ENCODE measurements around the gene FOXP3. TPM values are rescaled to one million over a fixed set of nuclear protein-coding genes. Genes with fewer than 3 reads are reported as not detected.

Gene FOXP3
- total RNA-seq, 1 experiment from 2014 or later = 0.42 TPM

GRCh38 chrX:49228185-49228584 lies 36.3 kb downstream of the FOXP3 start (continued):
- no peak for TF ChIP-seq IRF1 (CRISPR knock-in tag; IDR thresholded peaks at IDR 0.05)
- TF ChIP-seq JUN (CRISPR knock-in tag; IDR thresholded peaks at IDR 0.05) = no peak
- no peak for TF ChIP-seq ESRRA (CRISPR knock-in tag; IDR thresholded peaks at IDR 0.05; ENCODE audit: borderline replicate concordance)
- TF ChIP-seq HMGA2 (CRISPR knock-in tag; IDR thresholded peaks at IDR 0.05) = no peak
- no peak for TF ChIP-seq NR2C2 (CRISPR knock-in tag; IDR thresholded peaks at IDR 0.05)
- TF ChIP-seq ATF2 (CRISPR knock-in tag; IDR thresholded peaks at IDR 0.05; ENCODE audit: borderline replicate concordance, low read depth) = no peak
- no peak for TF ChIP-seq ZNF263 (CRISPR knock-in tag; IDR thresholded peaks at IDR 0.05; ENCODE audit: low read depth)

- ChIA-PET CTCF (interaction anchor here (1.1 to 2.3 kb wide), 3 partner anchors 18 to 37 kb away, joined by 3 to 13 read pairs (median 4); no protein-coding TSS in a partner anchor), POLR2A (no interaction called here)
- Mint-ChIP-seq H3K36me3 (no peaks in the 10 kb centered on the region), H3K27me3 (ENCODE audit: low read depth) (peaks cover 20% of the 10 kb centered on the region), H3K9me3 (no peaks in the 10 kb centered on the region), H3K4me1 (peaks cover 10% of the 10 kb centered on the region), H3K4me3 (no peak overlapping the region), H3K27ac (no peak overlapping the region)
- DNase-seq (ENCODE audit: low spot score) = no peak
- ATAC-seq = no peak
- TF ChIP-seq SOX15 (CRISPR knock-in tag; IDR thresholded peaks at IDR 0.05) = no peak
- no peak for TF ChIP-seq ZNF396 (CRISPR knock-in tag; IDR thresholded peaks at IDR 0.05; ENCODE audit: borderline replicate concordance)
- TF ChIP-seq FOXP4 (CRISPR knock-in tag; IDR thresholded peaks at IDR 0.05) = no peak
- no peak for TF ChIP-seq AFF4 (CRISPR knock-in tag; IDR thresholded peaks at IDR 0.05; ENCODE audit: borderline replicate concordance)
Observed at GRCh38 chrX:49227726-49228125, 36.8 kb downstream of the FOXP3 start.

- H3K27ac Mint-ChIP-seq = no peak overlapping the region
- H3K36me3 Mint-ChIP-seq = no peaks in the 10 kb centered on the region
- peaks cover 10% of the 10 kb centered on the region for H3K4me1 Mint-ChIP-seq
- POLR2A ChIA-PET = no interaction called here
- no peak overlapping the region for H3K4me3 Mint-ChIP-seq
- H3K9me3 Mint-ChIP-seq = no peaks in the 10 kb centered on the region
- ATAC-seq (no peak), DNase-seq (ENCODE audit: low spot score) (no peak)
- CTCF ChIA-PET = interaction anchor here (1.1 kb wide), 1 partner anchor 17 kb away, joined by 3 read pairs; no protein-coding TSS in a partner anchor
- H3K27me3 Mint-ChIP-seq (ENCODE audit: low read depth) = peaks cover 20% of the 10 kb centered on the region
- no peak for TF ChIP-seq GABPB1 (CRISPR knock-in tag; IDR thresholded peaks at IDR 0.05)
- TF ChIP-seq ERG (CRISPR knock-in tag; IDR thresholded peaks at IDR 0.05) = no peak
- no peak for TF ChIP-seq ELF4 (CRISPR knock-in tag; IDR thresholded peaks at IDR 0.05; ENCODE audit: low read depth)
- no peak for TF ChIP-seq FOXP4 (CRISPR knock-in tag; IDR thresholded peaks at IDR 0.05)
- TF ChIP-seq NFYB (CRISPR knock-in tag; conservative IDR thresholded peaks at IDR 0.05; ENCODE audit: low read depth) = no peak
- no peak for TF ChIP-seq PREB (CRISPR knock-in tag; IDR thresholded peaks at IDR 0.05; ENCODE audit: borderline replicate concordance)
- TF ChIP-seq ZNF281 (CRISPR knock-in tag; IDR thresholded peaks at IDR 0.05) = no peak
Observed at GRCh38 chrX:49226946-49227345, 37.6 kb downstream of the FOXP3 start.

Measured in WTC11 (cell line).